ENCODE data around the gene SIX5. TPM values are rescaled to one million over a fixed set of nuclear protein-coding genes. Genes with fewer than 3 reads are reported as not detected.

The SIX5 gene
- polyA plus RNA-seq, 2 of the 4 experiments (the other 2 are of a cell fraction): 8.9 to 24.7 TPM

- no peak overlapping the region for H3K4me2 ChIP-seq
- ChIA-PET POLR2A (interaction anchor here (0.6 to 1.0 kb wide), 2 partner anchors 8 to 169 kb away, joined by 3 to 4 read pairs; partner anchors contain the start of gene DMPK), CTCF (interaction anchor here (0.7 to 74.3 kb wide), 3 partner anchors 33 to 83 kb away, joined by 3 to 2204 read pairs (median 3); partner anchors contain the start of genes DMPK, DMWD, RSPH6A and SNRPD2)
- 85% methylated on average over 9 of the region's 9 CpGs for WGBS (ENCODE audit: missing lambda C conversion rate)
- ATAC-seq (no peak), FAIRE-seq (no peak), DNase-seq (ENCODE audit: low read depth in 1 of 2, low spot score in 1 of 2) (peak; percentile 65 to 71)
- peaks cover 13% of the 10 kb centered on the region for H3K4me1 ChIP-seq
- no peak overlapping the region for H3K4me3 ChIP-seq
- TF ChIP-seq PHF8 (IDR thresholded peaks at IDR 0.05; ENCODE audit: borderline replicate concordance, low read depth) (no peak), HOXA7 (CRISPR knock-in tag; IDR thresholded peaks at IDR 0.05) (no peak), ATOH8 (CRISPR knock-in tag; IDR thresholded peaks at IDR 0.05; ENCODE audit: low read depth) (no peak), HOXB5 (CRISPR knock-in tag; IDR thresholded peaks at IDR 0.05) (no peak), JUNB (IDR thresholded peaks at IDR 0.05) (no peak), CTCF (IDR thresholded peaks at IDR 0.05) (no peak), BHLHE40 (IDR thresholded peaks at IDR 0.05; ENCODE audit: low read depth, low read length) (no peak), ZFP36 (IDR thresholded peaks at IDR 0.05; ENCODE audit: borderline replicate concordance, partially characterized antibody) (no peak), MYC (IDR thresholded peaks at IDR 0.05; ENCODE audit: borderline replicate concordance, low read length) (no peak), HOXB13 (CRISPR knock-in tag; IDR thresholded peaks at IDR 0.05; ENCODE audit: low read depth) (no peak), EHMT2 (IDR thresholded peaks at IDR 0.05; ENCODE audit: low read depth) (no peak), NPAS2 (CRISPR knock-in tag; IDR thresholded peaks at IDR 0.05; ENCODE audit: borderline replicate concordance) (no peak), SREBF2 (IDR thresholded peaks at IDR 0.05) (no peak)
- no peaks in the 10 kb centered on the region for H3K9me3 ChIP-seq
- no peak overlapping the region for H3K27ac ChIP-seq
Observed at GRCh38 chr19:45774765-45775164, 5.7 kb upstream of the SIX5 start.

GRCh38 chr19:45773384-45773783 is 4.3 kb upstream of the SIX5 start:
- TF ChIP-seq HEYL (CRISPR knock-in tag; IDR thresholded peaks at IDR 0.05) (no peak), ESRRA (IDR thresholded peaks at IDR 0.05; ENCODE audit: borderline replicate concordance, low read length) (no peak), MAFK (IDR thresholded peaks at IDR 0.05; ENCODE audit: partially characterized antibody) (no peak), RARB (CRISPR knock-in tag; IDR thresholded peaks at IDR 0.05) (no peak), ELK1 (IDR thresholded peaks at IDR 0.05; ENCODE audit: low read depth, low read length) (no peak), MYC (IDR thresholded peaks at IDR 0.05; ENCODE audit: borderline replicate concordance, low read length) (no peak)
- WGBS (ENCODE audit: missing lambda C conversion rate): 78% methylated on average over 2 of the region's 2 CpGs
- Histone ChIP-seq H3K27ac (no peak overlapping the region), H3K4me2 (no peak overlapping the region), H3K4me3 (no peak overlapping the region), H3K4me1 (peaks cover 5% of the 10 kb centered on the region), H3K9me3 (no peaks in the 10 kb centered on the region)
- ATAC-seq (no peak), FAIRE-seq (no peak), DNase-seq (ENCODE audit: low read depth in 1 of 2, low spot score in 1 of 2) (no peak)
- ChIA-PET CTCF (interaction anchor here (0.6 to 74.3 kb wide), 6 partner anchors 10 to 91 kb away, joined by 3 to 2204 read pairs (median 4); partner anchors contain the start of genes DMPK, DMWD, FOXA3 and QPCTL), POLR2A (interaction anchor here (1.0 kb wide), 1 partner anchor 19 kb away, joined by 3 read pairs; the partner anchor contains the start of gene DMWD)

- Histone ChIP-seq H3K4me1 (peaks cover 5% of the 10 kb centered on the region), H3K4me3 (no peak overlapping the region), H3K9me3 (no peaks in the 10 kb centered on the region), H3K27ac (no peak overlapping the region), H3K4me2 (no peak overlapping the region)
- no peak for TF ChIP-seq NPAS2 (CRISPR knock-in tag; IDR thresholded peaks at IDR 0.05; ENCODE audit: borderline replicate concordance)
- no peak for TF ChIP-seq CHD4 (IDR thresholded peaks at IDR 0.05; ENCODE audit: borderline replicate concordance)
- no peak for TF ChIP-seq GATA3 (IDR thresholded peaks at IDR 0.05; ENCODE audit: borderline replicate concordance)
- TF ChIP-seq KDM1A (IDR thresholded peaks at IDR 0.05; ENCODE audit: low read depth): no peak
- no peak for TF ChIP-seq MAX (IDR thresholded peaks at IDR 0.05)
- no peak for TF ChIP-seq HDAC2 (IDR thresholded peaks at IDR 0.05)
- no peak for TF ChIP-seq CEBPB (IDR thresholded peaks at IDR 0.05)
- no peak for TF ChIP-seq NR3C1 (IDR thresholded peaks at IDR 0.05)
- no peak for TF ChIP-seq CBX8 (IDR thresholded peaks at IDR 0.05)
- no peak for TF ChIP-seq BHLHE40 (IDR thresholded peaks at IDR 0.05; ENCODE audit: low read depth, low read length)
- TF ChIP-seq ZC3H11A (IDR thresholded peaks at IDR 0.05): no peak
- TF ChIP-seq HES2 (IDR thresholded peaks at IDR 0.05): no peak
- no peak for TF ChIP-seq MYC (IDR thresholded peaks at IDR 0.05; ENCODE audit: borderline replicate concordance, low read length)
- TF ChIP-seq HOXB5 (CRISPR knock-in tag; IDR thresholded peaks at IDR 0.05): no peak
- TF ChIP-seq ZFP36 (IDR thresholded peaks at IDR 0.05; ENCODE audit: borderline replicate concordance, partially characterized antibody): no peak
- no peak for TF ChIP-seq TFCP2L1 (CRISPR knock-in tag; IDR thresholded peaks at IDR 0.05)
- no peak for TF ChIP-seq ELK1 (IDR thresholded peaks at IDR 0.05; ENCODE audit: low read depth, low read length)
- no peak for FAIRE-seq
- ChIA-PET CTCF (interaction anchor here (0.6 to 74.3 kb wide), 7 partner anchors 10 to 92 kb away, joined by 3 to 2204 read pairs (median 4); partner anchors contain the start of genes DMPK, DMWD, FOXA3 and QPCTL), POLR2A (interaction anchor here (0.6 to 1.0 kb wide), 2 partner anchors 20 to 51 kb away, joined by 3 to 4 read pairs; partner anchors contain the start of gene DMWD)
- WGBS (ENCODE audit: missing lambda C conversion rate): 88% methylated on average over 3 of the region's 3 CpGs
- no peak for ATAC-seq
- no peak for DNase-seq (ENCODE audit: low read depth in 1 of 2, low spot score in 1 of 2)
Observed at GRCh38 chr19:45772912-45773311, 3.9 kb upstream of the SIX5 start.

All from A549 (cell line).